H9 (cell line): Measurements from ENCODE around the gene KCNAB1. TPM values are rescaled to one million over a fixed set of nuclear protein-coding genes. Genes with fewer than 3 reads are reported as not detected.

ENCODE experiments used
- DNase-seq: peaks from one replicate; pipeline ENCODE4 v3.0.0-alpha.2; 2017
- H2AFZ ChIP-seq: one replicate; pipeline ENCODE4 v1.6.1; 2013; ENCODE audit warnings: mild to moderate bottlenecking, low read length, control low read depth, moderate library complexity
- H2AK5ac ChIP-seq: 2 replicates; pipeline ENCODE4 v1.6.1; 2013; ENCODE audit warnings: low read length, control low read depth, mixed read lengths; ENCODE audit not compliant: insufficient read length
- H2BK120ac ChIP-seq: one replicate; pipeline ENCODE4 v1.6.1; 2013; ENCODE audit warnings: low read depth, mild to moderate bottlenecking, low read length, control low read depth, inconsistent platforms; ENCODE audit not compliant: poor library complexity, severe bottlenecking
- H2BK12ac ChIP-seq: 2 replicates; pipeline ENCODE4 v1.6.1; 2013; ENCODE audit warnings: low read length, control low read depth, mixed read lengths, low read depth; ENCODE audit not compliant: insufficient read length
- H2BK15ac ChIP-seq: 2 replicates; pipeline ENCODE4 v1.6.1; 2013; ENCODE audit warnings: low read depth, low read length, control low read depth
- H2BK20ac ChIP-seq: one replicate; pipeline ENCODE4 v1.6.1; 2013; ENCODE audit warnings: low read depth, mild to moderate bottlenecking, low read length, control low read depth, inconsistent platforms; ENCODE audit not compliant: poor library complexity, severe bottlenecking
- H2BK5ac ChIP-seq: 2 replicates; pipeline ENCODE4 v1.6.1; 2013; ENCODE audit warnings: low read length, control low read depth, mixed read lengths; ENCODE audit not compliant: insufficient read length
- H3K14ac ChIP-seq: 2 replicates; pipeline ENCODE4 v1.6.1; 2013; ENCODE audit warnings: low read length, control low read depth; ENCODE audit not compliant: insufficient read depth
- H3K18ac ChIP-seq: 2 replicates; pipeline ENCODE4 v1.6.1; 2013; ENCODE audit warnings: low read depth, mild to moderate bottlenecking, mixed read lengths, low read length, control low read depth; ENCODE audit not compliant: insufficient read length
- H3K23ac ChIP-seq: 2 replicates; pipeline ENCODE4 v1.6.1; 2013; ENCODE audit warnings: low read length, control low read depth, mixed read lengths, low read depth; ENCODE audit not compliant: insufficient read length
- H3K23me2 ChIP-seq: 2 replicates; pipeline ENCODE4 v1.6.1; 2013; ENCODE audit warnings: low read depth, mild to moderate bottlenecking, mixed read lengths, low read length, control low read depth; ENCODE audit not compliant: insufficient read length, poor library complexity, severe bottlenecking
- H3K27ac ChIP-seq: 2 replicates; pipeline ENCODE4 v1.5.1; 2013; ENCODE audit warnings: low read length, control low read depth, mixed read lengths, low read depth; ENCODE audit not compliant: insufficient read length
- H3K27me3 ChIP-seq: 2 replicates; pipeline ENCODE4 v1.6.1; 2013; ENCODE audit warnings: low read length, control low read depth, inconsistent platforms; ENCODE audit not compliant: insufficient read depth
- H3K4ac ChIP-seq: 2 replicates; pipeline ENCODE4 v1.6.1; 2013; ENCODE audit warnings: low read depth, mild to moderate bottlenecking, control low read depth, inconsistent platforms, low read length, moderate library complexity
- H3K4me1 ChIP-seq: 2 replicates; pipeline ENCODE4 v1.6.1; 2013; ENCODE audit warnings: low read length, control low read depth, inconsistent platforms; ENCODE audit not compliant: insufficient read depth
- H3K4me2 ChIP-seq: 2 replicates; pipeline ENCODE4 v1.6.1; 2013; ENCODE audit warnings: low read length, control low read depth, mixed read lengths; ENCODE audit not compliant: insufficient read length, insufficient read depth
- H3K56ac ChIP-seq: 2 replicates; pipeline ENCODE4 v1.6.1; 2013; ENCODE audit warnings: low read depth, mild to moderate bottlenecking, mixed read lengths, low read length, control low read depth; ENCODE audit not compliant: insufficient read length
- H3K79me1 ChIP-seq: 2 replicates; pipeline ENCODE4 v1.6.1; 2013; ENCODE audit warnings: low read depth, mild to moderate bottlenecking, moderate library complexity, low read length, control low read depth, inconsistent platforms; ENCODE audit not compliant: insufficient read depth, poor library complexity, severe bottlenecking
- H3K79me2 ChIP-seq: 2 replicates; pipeline ENCODE4 v1.6.1; 2013; ENCODE audit warnings: low read length, control low read depth, inconsistent platforms; ENCODE audit not compliant: insufficient read depth
- H3K9ac ChIP-seq: 2 replicates; pipeline ENCODE4 v1.6.1; 2013; ENCODE audit warnings: low read length, control low read depth, mixed read lengths; ENCODE audit not compliant: insufficient read length; ENCODE audit errors: extremely low read depth
- H3K9me3 ChIP-seq: one replicate; pipeline ENCODE4 v1.6.1; 2013; ENCODE audit warnings: low read depth, low read length, inconsistent platforms; ENCODE audit not compliant: control insufficient read depth
- H3T11ph ChIP-seq: one replicate; pipeline ENCODE4 v1.6.1; 2013; ENCODE audit warnings: mild to moderate bottlenecking, low read length, control low read depth, inconsistent platforms
- H4K20me1 ChIP-seq: one replicate; pipeline ENCODE4 v1.6.1; 2013; ENCODE audit not compliant: control insufficient read depth, insufficient read length, insufficient read depth
- H4K5ac ChIP-seq: 2 replicates; pipeline ENCODE4 v1.6.1; 2013; ENCODE audit warnings: low read depth, mild to moderate bottlenecking, mixed read lengths, low read length, control low read depth; ENCODE audit not compliant: insufficient read length
- H4K8ac ChIP-seq: replicated peaks from 2 replicates; pipeline ENCODE4 v1.6.1; 2013; ENCODE audit warnings: low read length, control low read depth, mixed read lengths, low read depth; ENCODE audit not compliant: insufficient read length
- H4K91ac ChIP-seq: 2 replicates; pipeline ENCODE4 v1.6.1; 2013; ENCODE audit warnings: low read depth, mild to moderate bottlenecking, moderate library complexity, mixed read lengths, low read length, control low read depth; ENCODE audit not compliant: insufficient read length
- H3K27ac Mint-ChIP-seq, 3 experiments: 2 replicates in 2 of 3; 3 replicates in 1 of 3; pipeline ENCODE4 v1.8.0; 2020 to 2021; ENCODE audit warnings: mixed read lengths in 3 of 3, mild to moderate bottlenecking in 1 of 3, moderate library complexity in 1 of 3
- H3K27me3 Mint-ChIP-seq: 2 replicates; pipeline ENCODE4 v1.8.0; 2021; ENCODE audit warnings: low read depth, mild to moderate bottlenecking, moderate library complexity, mixed read lengths
- H3K36me3 Mint-ChIP-seq, 3 experiments: 2 replicates in 2 of 3; 3 replicates in 1 of 3; pipeline ENCODE4 v1.8.0; 2020 to 2021; ENCODE audit warnings: low read depth in 3 of 3, mixed read lengths in 3 of 3; ENCODE audit not compliant: insufficient read depth in 1 of 3
- H3K4me1 Mint-ChIP-seq, 2 experiments: 2 replicates each; pipeline ENCODE4 v1.8.0; 2020; ENCODE audit warnings: mixed read lengths in 2 of 2
- H3K4me3 Mint-ChIP-seq, 2 experiments: 2 replicates in 1 of 2; 3 replicates in 1 of 2; pipeline ENCODE4 v1.8.0; 2020 to 2021; ENCODE audit warnings: mild to moderate bottlenecking in 2 of 2, mixed read lengths in 2 of 2, moderate library complexity in 1 of 2
- H3K9me3 Mint-ChIP-seq, 2 experiments: 2 replicates in 1 of 2; 3 replicates in 1 of 2; pipeline ENCODE4 v1.8.0; 2020; ENCODE audit warnings: mild to moderate bottlenecking in 2 of 2, mixed read lengths in 2 of 2, moderate library complexity in 1 of 2
- WGBS: extraction: QIAGEN DNeasy Blood & Tissue Kit; methylation state at CpG from one replicate; pipeline ENCODE4 v1.1.7; 2013; ENCODE audit warnings: missing lambda C conversion rate, low lambda C conversion rate, mixed read lengths; ENCODE audit not compliant: insufficient read length; ENCODE audit errors: extremely low coverage; 5-methylcytosine and 5-hydroxymethylcytosine counted together
- total RNA-seq: library from RNA; stranded (reverse); gene quantifications from 2 replicates; pipeline ENCODE4 v1.2.1, GENCODE V29; 2021
- TF ChIP-seq, protein P1 (sequence below): fragments of 200-600 bp; sonication (generic); conservative IDR thresholded peaks from 3 replicates; pipeline ENCODE4 v1.8.0; 2021; ENCODE audit warnings: antibody characterized with exemption, mild to moderate bottlenecking

Gene KCNAB1
- total RNA-seq, 1 experiment from 2014 or later: 3.7 TPM

DNA sequence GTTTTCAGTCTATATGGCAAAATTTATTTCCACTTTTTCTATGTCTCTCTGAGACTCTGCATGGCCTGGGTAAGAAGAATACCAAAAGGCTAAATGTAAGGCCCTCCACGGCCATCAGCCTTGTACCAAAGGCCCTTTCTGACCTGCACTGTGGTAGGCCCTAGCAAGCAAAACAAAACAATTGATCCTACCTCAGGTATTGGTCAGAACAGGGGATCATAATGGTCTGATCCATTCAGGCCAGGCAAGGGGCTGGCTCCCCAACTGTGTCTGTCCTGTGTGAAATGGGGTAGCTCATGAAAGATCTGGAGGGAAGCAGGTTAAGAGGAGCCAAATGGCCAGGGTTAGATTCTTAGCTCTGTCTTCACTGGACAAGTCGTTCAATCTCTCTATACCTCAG lies 253.3 kb downstream of the KCNAB1 start:
- TF ChIP-seq, protein P1, sequence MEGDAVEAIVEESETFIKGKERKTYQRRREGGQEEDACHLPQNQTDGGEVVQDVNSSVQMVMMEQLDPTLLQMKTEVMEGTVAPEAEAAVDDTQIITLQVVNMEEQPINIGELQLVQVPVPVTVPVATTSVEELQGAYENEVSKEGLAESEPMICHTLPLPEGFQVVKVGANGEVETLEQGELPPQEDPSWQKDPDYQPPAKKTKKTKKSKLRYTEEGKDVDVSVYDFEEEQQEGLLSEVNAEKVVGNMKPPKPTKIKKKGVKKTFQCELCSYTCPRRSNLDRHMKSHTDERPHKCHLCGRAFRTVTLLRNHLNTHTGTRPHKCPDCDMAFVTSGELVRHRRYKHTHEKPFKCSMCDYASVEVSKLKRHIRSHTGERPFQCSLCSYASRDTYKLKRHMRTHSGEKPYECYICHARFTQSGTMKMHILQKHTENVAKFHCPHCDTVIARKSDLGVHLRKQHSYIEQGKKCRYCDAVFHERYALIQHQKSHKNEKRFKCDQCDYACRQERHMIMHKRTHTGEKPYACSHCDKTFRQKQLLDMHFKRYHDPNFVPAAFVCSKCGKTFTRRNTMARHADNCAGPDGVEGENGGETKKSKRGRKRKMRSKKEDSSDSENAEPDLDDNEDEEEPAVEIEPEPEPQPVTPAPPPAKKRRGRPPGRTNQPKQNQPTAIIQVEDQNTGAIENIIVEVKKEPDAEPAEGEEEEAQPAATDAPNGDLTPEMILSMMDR: no peak
- no peak overlapping the region for H3K4me3 Mint-ChIP-seq
- Histone ChIP-seq H3K9me3 (no peaks in the 10 kb centered on the region), H2BK20ac (no peak overlapping the region), H3K23ac (no peak overlapping the region), H2BK15ac (no peak overlapping the region), H2BK5ac (no peak overlapping the region), H3K79me2 (no peaks in the 10 kb centered on the region), H3K23me2 (no peaks in the 10 kb centered on the region), H4K91ac (no peak overlapping the region), H3K79me1 (no peaks in the 10 kb centered on the region), H2BK12ac (no peak overlapping the region), H3K56ac (no peak overlapping the region), H4K20me1 (no peaks in the 10 kb centered on the region), H3K4me2 (no peak overlapping the region), H3T11ph (no peak overlapping the region), H2AFZ (no peak overlapping the region), H2BK120ac (no peak overlapping the region), H3K14ac (no peak overlapping the region), H3K27me3 (no peaks in the 10 kb centered on the region), H3K4me1 (peaks cover 5% of the 10 kb centered on the region; the same call in 1 of the 2 replicates), H3K18ac (no peak overlapping the region), H3K4ac (no peak overlapping the region), H3K9ac (no peak overlapping the region), H4K8ac (no peak overlapping the region), H3K27ac (peak overlapping the region; percentile 2), H4K5ac (no peak overlapping the region), H2AK5ac (no peak overlapping the region)
- H3K9me3 Mint-ChIP-seq: no peaks in the 10 kb centered on the region; a peak in 1 of 5 replicates
- no CpG with 5 or more reads among the region's 2 CpGs for WGBS
- peaks cover 0 to 2% (median 0%) of the 10 kb centered on the region in 3 experiments; a peak in 1 of 7 replicates for H3K36me3 Mint-ChIP-seq
- H3K27ac Mint-ChIP-seq: peak overlapping the region; percentile 22 to 93 (median 69); a peak in 5 of 7 replicates
- H3K27me3 Mint-ChIP-seq: no peaks in the 10 kb centered on the region; the same call in 1 of the 2 replicates
- H3K4me1 Mint-ChIP-seq: peaks cover 44 to 45% of the 10 kb centered on the region in 2 experiments
- no peak for DNase-seq
